Hepatic stellate cell (primary cell): ENCODE data around the gene CCDC177.

Experiments used
- DNase-seq: peaks from one replicate; pipeline ENCODE4 v3.0.0; 2011; ENCODE audit warnings: low spot score

The CCDC177 gene

GRCh38 chr14:69528930-69529329 lies 45.7 kb downstream of the CCDC177 start:
- no peak for DNase-seq

- no peak for DNase-seq
These were observed 46.5 kb downstream of the CCDC177 start for GRCh38 chr14:69528143-69528542.

- no peak for DNase-seq
These were observed 47.0 kb downstream of the CCDC177 start for GRCh38 chr14:69527635-69528034.

DNA sequence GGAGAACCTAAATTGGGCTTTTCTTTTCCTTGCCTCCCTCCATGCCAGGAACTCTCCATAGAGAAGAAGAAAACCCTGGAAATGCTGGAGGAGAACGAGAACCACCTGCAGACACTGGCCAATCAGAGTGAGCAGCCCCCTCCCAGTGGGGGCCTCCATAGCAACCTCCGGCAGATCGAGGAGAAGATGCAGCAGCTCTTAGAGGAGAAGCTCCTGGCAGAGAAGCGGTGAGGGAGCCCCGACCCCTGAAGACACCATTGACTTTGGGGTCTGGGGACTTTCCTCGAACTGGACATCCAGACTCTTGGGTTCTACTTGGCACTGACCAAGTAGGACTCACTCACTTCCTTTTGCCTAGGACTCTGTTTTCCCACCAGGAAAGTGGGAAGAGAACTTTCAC lies 48.8 kb downstream of the CCDC177 start:
- no peak for DNase-seq

DNA sequence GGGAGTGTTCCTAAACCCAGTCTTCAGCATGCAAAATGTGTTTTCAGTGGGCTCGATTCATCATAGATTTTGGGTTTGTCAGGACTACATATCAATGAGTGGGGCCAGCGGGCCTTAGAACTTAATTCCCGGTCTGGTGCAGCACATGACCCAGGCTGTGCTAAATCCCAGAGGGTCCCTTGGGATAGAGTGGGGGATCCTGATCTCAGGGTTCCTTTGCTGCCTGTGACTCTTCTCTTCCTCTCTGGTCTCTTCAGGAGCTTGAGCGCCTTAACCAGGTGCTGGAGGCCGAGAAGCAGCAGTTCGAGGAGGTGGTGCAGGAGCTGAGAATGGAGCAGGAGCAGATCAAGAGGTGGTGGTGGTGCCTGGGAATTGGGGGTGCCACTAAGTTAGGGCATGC lies 52.6 kb downstream of the CCDC177 start:
- no peak for DNase-seq
